Measurements from ENCODE around the gene MADD.

Gene MADD

GRCh38 chr11:47258317-47258902 lies 11.5 kb upstream of the MADD start:
- TF ChIP-seq CTCF (IDR thresholded peaks at IDR 0.05; ENCODE audit: low read depth, low read length, missing control alignments): no peak
- no peak for DNase-seq (ENCODE audit: low read depth)
- no peak overlapping the region for H3K4me3 ChIP-seq (ENCODE audit: low read depth, low read length)

GRCh38 chr11:47259232-47259977 lies 10.5 kb upstream of the MADD start:
- TF ChIP-seq CTCF (IDR thresholded peaks at IDR 0.05; ENCODE audit: low read depth, low read length, missing control alignments): peak; percentile 68
- DNase-seq (ENCODE audit: low read depth): no peak
- no peak overlapping the region for H3K4me3 ChIP-seq (ENCODE audit: low read depth, low read length)

- DNase-seq (ENCODE audit: low read depth): no peak
- H3K4me3 ChIP-seq (ENCODE audit: low read depth, low read length): no peak overlapping the region
- TF ChIP-seq CTCF (IDR thresholded peaks at IDR 0.05; ENCODE audit: low read depth, low read length, missing control alignments): no peak
Observed at GRCh38 chr11:47260366-47260765, 9.6 kb upstream of the MADD start.

GRCh38 chr11:47261291-47261800 lies 8.6 kb upstream of the MADD start:
- no peak overlapping the region for H3K4me3 ChIP-seq (ENCODE audit: low read depth, low read length)
- TF ChIP-seq CTCF (IDR thresholded peaks at IDR 0.05; ENCODE audit: low read depth, low read length, missing control alignments): no peak
- DNase-seq (ENCODE audit: low read depth): no peak

GRCh38 chr11:47264119-47264518 lies 5.8 kb upstream of the MADD start:
- no peak overlapping the region for H3K4me3 ChIP-seq (ENCODE audit: low read depth, low read length)
- TF ChIP-seq CTCF (IDR thresholded peaks at IDR 0.05; ENCODE audit: low read depth, low read length, missing control alignments): no peak
- DNase-seq (ENCODE audit: low read depth): no peak

- TF ChIP-seq CTCF (IDR thresholded peaks at IDR 0.05; ENCODE audit: low read depth, low read length, missing control alignments): no peak
- H3K4me3 ChIP-seq (ENCODE audit: low read depth, low read length): no peak overlapping the region
- DNase-seq (ENCODE audit: low read depth): no peak
Observed at GRCh38 chr11:47264521-47264920, 5.4 kb upstream of the MADD start.

Data from GM12864 (cell line).